K562 (cell line): ENCODE data around the gene IDH2. TPM values are rescaled to one million over a fixed set of nuclear protein-coding genes. Genes with fewer than 3 reads are reported as not detected.
A peak's percentile ranks its signal among the peaks of the same experiment; 100 is the strongest.

Experiments
- ATAC-seq: fragments of 200-7000 bp; cut with Tn5 transposase; 3 replicates; pipeline ENCODE4 v1.9.1; 2020; ENCODE audit warnings: moderate library complexity
- BruUV-seq: library from RNA; stranded (reverse); fragments of 400-500 nt; replicated peaks from 2 replicates; lab custom pipeline; 2021; lab: Mats Ljungman, UMichigan
- CTCF ChIA-PET: fragments of 300-600 bp; formaldehyde crosslinking; extraction: SDS; loops from one replicate; lab custom pipeline; 2021; ENCODE audit warnings: low intra/inter-chr PET ratio; lab: Yijun Ruan, JAX
- POLR2A ChIA-PET: fragments of 300-600, 350-650 bp; sonication (Branson Sonifier 250); formaldehyde crosslinking; extraction: SDS; loops from one replicate; lab custom pipeline; 2021; ENCODE audit warnings: antibody characterized with exemption, inconsistent platforms; lab: Yijun Ruan, JAX
- DNase-seq, 4 experiments: peaks; one replicate each; pipeline versions ENCODE4 v3.0.0 to v3.0.0-alpha.2; 2011 to 2018; ENCODE audit warnings: low spot score in 3 of 4, mixed read lengths in 3 of 4; ENCODE audit errors: extremely low read depth in 1 of 4
- FAIRE-seq: peaks from 2 replicates; lab custom pipeline; 2011; peaks lifted over from hg19 to GRCh38; lab: Jason Lieb, UNC
- H2AFZ ChIP-seq: 2 replicates; pipeline ENCODE4 v1.6.0; 2011; ENCODE audit warnings: low read depth, low read length, control low read depth, inconsistent platforms
- H3K27ac ChIP-seq: fragments of 200-600 bp; 3 replicates; pipeline ENCODE4 v1.8.0; 2011; ENCODE audit warnings: low read depth, mild to moderate bottlenecking, control low read depth, inconsistent platforms, low read length, moderate library complexity, mixed read lengths; ENCODE audit errors: extremely low read depth
- H3K27me3 ChIP-seq, 2 experiments: fragments of 300-600 bp in 1 of 2; 2 replicates in 1 of 2; 3 replicates in 1 of 2; pipeline versions ENCODE4 v1.6.0 to v1.8.0; 2011; ENCODE audit warnings: inconsistent platforms in 2 of 2, low read length in 2 of 2, mild to moderate bottlenecking in 1 of 2, mixed read lengths in 1 of 2, moderate library complexity in 1 of 2; ENCODE audit not compliant: control insufficient read depth in 2 of 2, insufficient read depth in 2 of 2
- H3K36me3 ChIP-seq: fragments of 300-600 bp; 3 replicates; pipeline ENCODE4 v1.8.0; 2011; ENCODE audit warnings: mild to moderate bottlenecking, low read length, inconsistent platforms; ENCODE audit not compliant: control insufficient read depth, insufficient read depth
- H3K4me1 ChIP-seq, 2 experiments: fragments of 200-600 bp in 1 of 2; replicated peaks in 1 of 2; 2 replicates in 1 of 2; 3 replicates in 1 of 2; pipeline versions ENCODE4 v1.5.1 to v1.8.0; 2011; ENCODE audit warnings: inconsistent platforms in 2 of 2, low read length in 2 of 2, mild to moderate bottlenecking in 1 of 2, mixed read lengths in 1 of 2, moderate library complexity in 1 of 2; ENCODE audit not compliant: control insufficient read depth in 2 of 2, insufficient read depth in 2 of 2
- H3K4me2 ChIP-seq: 2 replicates; pipeline ENCODE4 v1.6.1; 2011; ENCODE audit warnings: low read length, control low read depth, inconsistent platforms, mixed read lengths; ENCODE audit not compliant: insufficient read depth
- H3K4me3 ChIP-seq: fragments of 200-600 bp; sonication (generic), shearing (Covaris generic); 2 replicates; pipeline ENCODE4 v1.5.1; 2016; ENCODE audit warnings: control low read depth, inconsistent platforms
- H3K79me2 ChIP-seq: fragments of 200-600 bp; 3 replicates; pipeline ENCODE4 v1.8.0; 2011; ENCODE audit warnings: low read length, inconsistent platforms; ENCODE audit not compliant: control insufficient read depth, insufficient read depth
- H3K9ac ChIP-seq, 2 experiments: 2 replicates each; pipeline versions ENCODE4 v1.6.0 to v1.6.1; 2011; ENCODE audit warnings: low read depth in 2 of 2, low read length in 2 of 2, control low read depth in 1 of 2, inconsistent platforms in 1 of 2, mild to moderate bottlenecking in 1 of 2, mixed read lengths in 1 of 2; ENCODE audit not compliant: insufficient read depth in 1 of 2
- H3K9me1 ChIP-seq: one replicate; pipeline ENCODE4 v1.6.0; 2011; ENCODE audit warnings: inconsistent platforms, mild to moderate bottlenecking, low read length, moderate library complexity; ENCODE audit not compliant: control insufficient read depth, insufficient read depth
- H3K9me3 ChIP-seq: replicated peaks from 2 replicates; pipeline ENCODE4 v1.5.1; 2011; ENCODE audit warnings: low read depth, low read length, inconsistent platforms; ENCODE audit not compliant: control insufficient read depth, insufficient read depth
- H4K20me1 ChIP-seq: replicated peaks from 2 replicates; pipeline ENCODE4 v1.6.1; 2011; ENCODE audit warnings: low read length, inconsistent platforms, mixed read lengths; ENCODE audit not compliant: control insufficient read depth, insufficient read depth
- CBFA2T3 ChIP-seq: fragments of 450-650 bp; IDR thresholded peaks from 2 replicates; pipeline ENCODE4 v1.6.1; 2017
- HMBOX1 ChIP-seq: sonication (generic); IDR thresholded peaks from 2 replicates; pipeline ENCODE4 v1.6.1; 2016
- MCM3 ChIP-seq: fragments of 450-650 bp; IDR thresholded peaks from 2 replicates; pipeline ENCODE4 v1.6.1; 2016
- NR2C1 ChIP-seq, 2 experiments: fragments of 450-650 bp; IDR thresholded peaks; 2 replicates each; pipeline ENCODE4 v1.6.1; 2017; ENCODE audit warnings: mild to moderate bottlenecking in 2 of 2, antibody characterized with exemption in 1 of 2, inconsistent platforms in 1 of 2, missing compliant biosample characterization in 1 of 2, missing genetic modification characterization in 1 of 2
- POLR3A ChIP-seq: IDR thresholded peaks from 2 replicates; pipeline ENCODE4 v1.6.1; 2011; ENCODE audit warnings: borderline replicate concordance, mild to moderate bottlenecking, moderate library complexity; ENCODE audit not compliant: insufficient read length, insufficient read depth; ENCODE audit errors: extremely low read depth
- SMARCB1 ChIP-seq: IDR thresholded peaks from 2 replicates; pipeline ENCODE4 v1.6.1; 2011; ENCODE audit warnings: improper control_type of control experiment, low read depth; ENCODE audit not compliant: insufficient read length
- TAL1 ChIP-seq: fragments of 450-650 bp; IDR thresholded peaks from 2 replicates; pipeline ENCODE4 v1.6.1; 2016; ENCODE audit warnings: mild to moderate bottlenecking
- ZBTB1 ChIP-seq: sonication (generic); formaldehyde crosslinking; IDR thresholded peaks from 2 replicates; pipeline ENCODE4 v1.8.1; 2023; ENCODE audit warnings: missing genetic modification reagents, low read depth, mild to moderate bottlenecking, borderline replicate concordance
- ZKSCAN3 ChIP-seq: fragments of 250-450 bp; sonication (Bioruptor Pico); IDR thresholded peaks from 2 replicates; pipeline ENCODE4 v1.4.0; 2020
- ZNF764 ChIP-seq: fragments of 250-450 bp; sonication (Bioruptor Pico); IDR thresholded peaks from 2 replicates; pipeline ENCODE4 v1.4.0; 2020; ENCODE audit warnings: low read depth, mild to moderate bottlenecking, moderate library complexity
- WGBS: fragments of 100-300 bp; shearing (Covaris generic); methylation state at CpG from one replicate; pipeline ENCODE4 v1.1.6; 2016; ENCODE audit warnings: low coverage, mixed read lengths; ENCODE audit not compliant: insufficient coverage; ENCODE audit errors: missing lambda C conversion rate; 5-methylcytosine and 5-hydroxymethylcytosine counted together
- in situ Hi-C: fragments of 300-500 bp; cut with MboI; formaldehyde crosslinking; loops from 4 replicates; pipeline ENCODE4 v1.15.0; 2018; ENCODE audit warnings: inconsistent platforms, mixed read lengths
- intact Hi-C: fragments of 100-400 bp; cut with micrococcal nuclease; formaldehyde crosslinking; loops from 2 replicates; pipeline ENCODE4 v1.14.2; 2022
- polyA plus RNA-seq, 8 experiments: library from polyadenylated mRNA; depleted of rRNA in 4 of 8; stranded (reverse) in 5 of 8; unstranded in 3 of 8; fragments of >200 nt; fragmentation: Nextera tagmentation in 2 of 8; fragmentation: Illumina TruSeq in 1 of 8; extraction: Ambion mirVana in 2 of 8; extraction: Trizol in 1 of 8; gene quantifications; 2 replicates each; pipeline versions ENCODE4 v1.2.1 to v1.2.3, GENCODE V29; 2011 to 2014; ENCODE audit warnings: inconsistent platforms in 1 of 8, missing spikeins in 1 of 8
- total RNA-seq, 7 experiments: library from RNA; depleted of rRNA in 6 of 7; stranded (reverse); fragments of >200 nt in 6 of 7; fragmentation: Illumina TruSeq in 2 of 7; extraction: Trizol in 2 of 7; gene quantifications; 2 replicates each; pipeline versions ENCODE4 v1.2.1 to v1.2.3, GENCODE V29; 2011 to 2021; ENCODE audit warnings: low replicate concordance in 1 of 7
- TF ChIP-seq, protein P1 (sequence below), 2 experiments: fragments of 450-650 bp; IDR thresholded peaks; 2 replicates each; pipeline ENCODE4 v1.6.1; 2018; ENCODE audit warnings: mild to moderate bottlenecking in 2 of 2, low read depth in 1 of 2; ENCODE audit not compliant: partially characterized antibody in 2 of 2
- TF ChIP-seq, protein P2 (sequence below): fragments of 450-650 bp; formaldehyde crosslinking; IDR thresholded peaks from 2 replicates; pipeline ENCODE4 v1.4.0; 2022; ENCODE audit warnings: mild to moderate bottlenecking, moderate library complexity
- TF ChIP-seq, protein P3 (sequence below): fragments of 450-650 bp; IDR thresholded peaks from 2 replicates; pipeline ENCODE4 v1.7.1; 2018; ENCODE audit warnings: mild to moderate bottlenecking, low read depth; ENCODE audit not compliant: partially characterized antibody

Gene IDH2
- total and polyA plus RNA-seq, 9 of the 15 experiments (the other 6 are each of a cell fraction or from before 2014, with no cell fraction given): 0.70 to 99.9 (median 59.2) TPM

- Histone ChIP-seq H4K20me1 (no peaks in the 10 kb centered on the region), H3K36me3 (peaks cover 2% of the 10 kb centered on the region; the same call in 2 of the 3 replicates), H3K9me3 (no peaks in the 10 kb centered on the region), H3K27me3 (no peaks in the 10 kb centered on the region), H3K4me2 (no peak overlapping the region), H3K9ac (peak overlapping the region in 1 of 2 experiments; percentile 69; a peak in 1 of 4 replicates), H3K27ac (no peak overlapping the region), H3K9me1 (no peaks in the 10 kb centered on the region), H2AFZ (no peak overlapping the region), H3K79me2 (no peaks in the 10 kb centered on the region), H3K4me3 (no peak overlapping the region), H3K4me1 (peaks cover 0 to 10% of the 10 kb centered on the region in 2 experiments; a peak in 1 of 5 replicates)
- no TSS peak for BruUV-seq
- ChIA-PET POLR2A (interaction anchor here (0.6 to 1.0 kb wide), 2 partner anchors 20 to 321 kb away, joined by 3 to 5 read pairs; no protein-coding TSS in a partner anchor), CTCF (no interaction called here)
- no peak for DNase-seq
- intact Hi-C loops (loop anchor here (5.0 kb wide), 1 partner anchor 332 kb away; no protein-coding TSS in a partner anchor), in situ Hi-C loops (loop anchor here (10.0 kb wide), 1 partner anchor 339 kb away; no protein-coding TSS in a partner anchor)
- ATAC-seq: no peak
- 88% methylated on average over 10 of the region's 12 CpGs for WGBS
- no peak for FAIRE-seq
- TF ChIP-seq, protein P1, sequence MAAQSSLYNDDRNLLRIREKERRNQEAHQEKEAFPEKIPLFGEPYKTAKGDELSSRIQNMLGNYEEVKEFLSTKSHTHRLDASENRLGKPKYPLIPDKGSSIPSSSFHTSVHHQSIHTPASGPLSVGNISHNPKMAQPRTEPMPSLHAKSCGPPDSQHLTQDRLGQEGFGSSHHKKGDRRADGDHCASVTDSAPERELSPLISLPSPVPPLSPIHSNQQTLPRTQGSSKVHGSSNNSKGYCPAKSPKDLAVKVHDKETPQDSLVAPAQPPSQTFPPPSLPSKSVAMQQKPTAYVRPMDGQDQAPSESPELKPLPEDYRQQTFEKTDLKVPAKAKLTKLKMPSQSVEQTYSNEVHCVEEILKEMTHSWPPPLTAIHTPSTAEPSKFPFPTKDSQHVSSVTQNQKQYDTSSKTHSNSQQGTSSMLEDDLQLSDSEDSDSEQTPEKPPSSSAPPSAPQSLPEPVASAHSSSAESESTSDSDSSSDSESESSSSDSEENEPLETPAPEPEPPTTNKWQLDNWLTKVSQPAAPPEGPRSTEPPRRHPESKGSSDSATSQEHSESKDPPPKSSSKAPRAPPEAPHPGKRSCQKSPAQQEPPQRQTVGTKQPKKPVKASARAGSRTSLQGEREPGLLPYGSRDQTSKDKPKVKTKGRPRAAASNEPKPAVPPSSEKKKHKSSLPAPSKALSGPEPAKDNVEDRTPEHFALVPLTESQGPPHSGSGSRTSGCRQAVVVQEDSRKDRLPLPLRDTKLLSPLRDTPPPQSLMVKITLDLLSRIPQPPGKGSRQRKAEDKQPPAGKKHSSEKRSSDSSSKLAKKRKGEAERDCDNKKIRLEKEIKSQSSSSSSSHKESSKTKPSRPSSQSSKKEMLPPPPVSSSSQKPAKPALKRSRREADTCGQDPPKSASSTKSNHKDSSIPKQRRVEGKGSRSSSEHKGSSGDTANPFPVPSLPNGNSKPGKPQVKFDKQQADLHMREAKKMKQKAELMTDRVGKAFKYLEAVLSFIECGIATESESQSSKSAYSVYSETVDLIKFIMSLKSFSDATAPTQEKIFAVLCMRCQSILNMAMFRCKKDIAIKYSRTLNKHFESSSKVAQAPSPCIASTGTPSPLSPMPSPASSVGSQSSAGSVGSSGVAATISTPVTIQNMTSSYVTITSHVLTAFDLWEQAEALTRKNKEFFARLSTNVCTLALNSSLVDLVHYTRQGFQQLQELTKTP (IDR thresholded peaks at IDR 0.05; ENCODE audit: low read depth in 1 of 2, partially characterized antibody in 2 of 2): no peak
- TF ChIP-seq, protein P2, sequence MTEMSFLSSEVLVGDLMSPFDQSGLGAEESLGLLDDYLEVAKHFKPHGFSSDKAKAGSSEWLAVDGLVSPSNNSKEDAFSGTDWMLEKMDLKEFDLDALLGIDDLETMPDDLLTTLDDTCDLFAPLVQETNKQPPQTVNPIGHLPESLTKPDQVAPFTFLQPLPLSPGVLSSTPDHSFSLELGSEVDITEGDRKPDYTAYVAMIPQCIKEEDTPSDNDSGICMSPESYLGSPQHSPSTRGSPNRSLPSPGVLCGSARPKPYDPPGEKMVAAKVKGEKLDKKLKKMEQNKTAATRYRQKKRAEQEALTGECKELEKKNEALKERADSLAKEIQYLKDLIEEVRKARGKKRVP (CRISPR knock-in tag): no peak
- TF ChIP-seq NR2C1 (IDR thresholded peaks at IDR 0.05) (no peak), NR2C1 (tag; IDR thresholded peaks at IDR 0.05) (no peak), POLR3A (no peak), CBFA2T3 (no peak), ZNF764 (CRISPR knock-in tag) (no peak), HMBOX1 (no peak), TAL1 (no peak), ZKSCAN3 (no peak), MCM3 (no peak), ZBTB1 (CRISPR knock-in tag) (no peak), SMARCB1 (no peak)
- TF ChIP-seq, protein P3, sequence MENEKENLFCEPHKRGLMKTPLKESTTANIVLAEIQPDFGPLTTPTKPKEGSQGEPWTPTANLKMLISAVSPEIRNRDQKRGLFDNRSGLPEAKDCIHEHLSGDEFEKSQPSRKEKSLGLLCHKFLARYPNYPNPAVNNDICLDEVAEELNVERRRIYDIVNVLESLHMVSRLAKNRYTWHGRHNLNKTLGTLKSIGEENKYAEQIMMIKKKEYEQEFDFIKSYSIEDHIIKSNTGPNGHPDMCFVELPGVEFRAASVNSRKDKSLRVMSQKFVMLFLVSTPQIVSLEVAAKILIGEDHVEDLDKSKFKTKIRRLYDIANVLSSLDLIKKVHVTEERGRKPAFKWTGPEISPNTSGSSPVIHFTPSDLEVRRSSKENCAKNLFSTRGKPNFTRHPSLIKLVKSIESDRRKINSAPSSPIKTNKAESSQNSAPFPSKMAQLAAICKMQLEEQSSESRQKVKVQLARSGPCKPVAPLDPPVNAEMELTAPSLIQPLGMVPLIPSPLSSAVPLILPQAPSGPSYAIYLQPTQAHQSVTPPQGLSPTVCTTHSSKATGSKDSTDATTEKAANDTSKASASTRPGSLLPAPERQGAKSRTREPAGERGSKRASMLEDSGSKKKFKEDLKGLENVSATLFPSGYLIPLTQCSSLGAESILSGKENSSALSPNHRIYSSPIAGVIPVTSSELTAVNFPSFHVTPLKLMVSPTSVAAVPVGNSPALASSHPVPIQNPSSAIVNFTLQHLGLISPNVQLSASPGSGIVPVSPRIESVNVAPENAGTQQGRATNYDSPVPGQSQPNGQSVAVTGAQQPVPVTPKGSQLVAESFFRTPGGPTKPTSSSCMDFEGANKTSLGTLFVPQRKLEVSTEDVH: no peak
Measured at GRCh38 chr15:90074023-90074422, 28.2 kb downstream of the IDH2 start.
